CD14-positive monocyte (primary cell): ENCODE data around the gene RCAN3. TPM values are rescaled to one million over a fixed set of nuclear protein-coding genes. Genes with fewer than 3 reads are reported as not detected.

Experiments used
- DNase-seq, 3 donors: peaks; one replicate each; pipeline ENCODE4 v3.0.0-alpha.2; 2011 to 2022
- H2AFZ ChIP-seq: 2 replicates; pipeline ENCODE4 v1.6.0; 2012; ENCODE audit warnings: mild to moderate bottlenecking, low read depth, low read length, inconsistent platforms; ENCODE audit not compliant: insufficient read depth, poor library complexity, severe bottlenecking
- H3K27ac ChIP-seq, 2 donors: 1 replicate in 1 of 2; 2 replicates in 1 of 2; pipeline ENCODE4 v1.5.1; 2012 to 2013; ENCODE audit warnings: low read length in 2 of 2, control low read depth in 1 of 2, inconsistent platforms in 1 of 2, low read depth in 1 of 2, mild to moderate bottlenecking in 1 of 2
- H3K27me3 ChIP-seq, 2 donors: one replicate each; pipeline versions ENCODE4 v1.6.0 to v1.6.1; 2011 to 2013; ENCODE audit warnings: low read length in 2 of 2; ENCODE audit not compliant: control insufficient read depth in 2 of 2, insufficient read depth in 2 of 2
- H3K36me3 ChIP-seq, 2 donors: replicated peaks in 1 of 2; 1 replicate in 1 of 2; 2 replicates in 1 of 2; pipeline versions ENCODE4 v1.5.1 to v1.6.1; 2012 to 2013; ENCODE audit warnings: low read length in 2 of 2, control low read depth in 1 of 2, inconsistent platforms in 1 of 2, mild to moderate bottlenecking in 1 of 2; ENCODE audit not compliant: insufficient read depth in 2 of 2, control insufficient read depth in 1 of 2
- H3K4me1 ChIP-seq, 2 donors: 1 replicate in 1 of 2; 2 replicates in 1 of 2; pipeline versions ENCODE4 v1.5.1 to v1.6.1; 2012 to 2013; ENCODE audit warnings: low read length in 2 of 2, control low read depth in 1 of 2, inconsistent platforms in 1 of 2, mild to moderate bottlenecking in 1 of 2, moderate library complexity in 1 of 2; ENCODE audit not compliant: insufficient read depth in 2 of 2, control insufficient read depth in 1 of 2
- H3K4me2 ChIP-seq: replicated peaks from 2 replicates; pipeline ENCODE3; 2012; ENCODE audit warnings: low read length, moderate library complexity, mild to moderate bottlenecking; ENCODE audit not compliant: poor library complexity, severe bottlenecking; ENCODE audit errors: extremely low read depth
- H3K4me3 ChIP-seq, 3 experiments: fragments of 200-600 bp in 1 of 3; sonication (generic) in 1 of 3; replicated peaks in 1 of 3; 1 replicate in 2 of 3; 2 replicates in 1 of 3; pipeline ENCODE4 v1.5.1; 2011 to 2013; ENCODE audit warnings: low read length in 3 of 3, mild to moderate bottlenecking in 3 of 3, control low read depth in 2 of 3, low read depth in 2 of 3, inconsistent platforms in 1 of 3, moderate library complexity in 1 of 3
- H3K79me2 ChIP-seq: 2 replicates; pipeline ENCODE4 v1.6.0; 2012; ENCODE audit warnings: mild to moderate bottlenecking, control low read depth, inconsistent platforms, low read length, moderate library complexity; ENCODE audit not compliant: insufficient read depth
- H3K9ac ChIP-seq: 2 replicates; pipeline ENCODE4 v1.6.0; 2017; ENCODE audit warnings: low read length, mild to moderate bottlenecking; ENCODE audit not compliant: insufficient read depth, poor library complexity, severe bottlenecking
- H3K9me3 ChIP-seq, 2 donors: replicated peaks in 1 of 2; 1 replicate in 1 of 2; 2 replicates in 1 of 2; pipeline versions ENCODE4 v1.5.1 to v1.6.1; 2012 to 2013; ENCODE audit warnings: low read length in 2 of 2, control low read depth in 1 of 2; ENCODE audit not compliant: control insufficient read depth in 1 of 2, insufficient read depth in 1 of 2
- H4K20me1 ChIP-seq: 2 replicates; pipeline ENCODE4 v1.6.0; 2012; ENCODE audit warnings: mild to moderate bottlenecking, low read length, control low read depth, moderate library complexity; ENCODE audit not compliant: insufficient read depth
- H3K27ac Mint-ChIP-seq, 7 donors: one replicate each; pipeline ENCODE4 v1.8.0; 2020; ENCODE audit warnings: mild to moderate bottlenecking in 7 of 7, mixed read lengths in 7 of 7, moderate library complexity in 6 of 7, inconsistent platforms in 2 of 7
- H3K27me3 Mint-ChIP-seq, 3 donors: one replicate each; pipeline ENCODE4 v1.8.0; 2021 to 2022; ENCODE audit warnings: low read depth in 3 of 3, mild to moderate bottlenecking in 3 of 3, mixed read lengths in 3 of 3, moderate library complexity in 3 of 3, inconsistent platforms in 1 of 3
- H3K36me3 Mint-ChIP-seq, 2 donors: one replicate each; pipeline ENCODE4 v1.8.0; 2020; ENCODE audit warnings: mixed read lengths in 2 of 2, inconsistent platforms in 1 of 2, mild to moderate bottlenecking in 1 of 2
- H3K4me1 Mint-ChIP-seq: one replicate; pipeline ENCODE4 v1.8.0; 2020; ENCODE audit warnings: mild to moderate bottlenecking, mixed read lengths
- H3K4me3 Mint-ChIP-seq, 2 donors: one replicate each; pipeline ENCODE4 v1.8.0; 2020; ENCODE audit warnings: mild to moderate bottlenecking in 2 of 2, mixed read lengths in 2 of 2, moderate library complexity in 1 of 2
- H3K9me3 Mint-ChIP-seq, 7 donors: one replicate each; pipeline ENCODE4 v1.8.0; 2020 to 2022; ENCODE audit warnings: mixed read lengths in 7 of 7, mild to moderate bottlenecking in 6 of 7, moderate library complexity in 6 of 7, inconsistent platforms in 2 of 7
- CTCF ChIP-seq: fragments of 200-600 bp; IDR thresholded peaks from one replicate; pipeline ENCODE4 v1.8.0; 2022; ENCODE audit warnings: antibody characterized with exemption, mild to moderate bottlenecking
- WGBS: methylation state at CpG from one replicate; pipeline ENCODE4 v1.1.5; 2013; ENCODE audit warnings: missing lambda C conversion rate; ENCODE audit not compliant: insufficient coverage; 5-methylcytosine and 5-hydroxymethylcytosine counted together
- intact Hi-C, 2 donors: fragments of 100-400 bp; cut with micrococcal nuclease; formaldehyde crosslinking; loops; one replicate each; pipeline versions ENCODE4 v1.15.0 to v1.15.1; 2023
- polyA plus RNA-seq, 3 donors: library from polyadenylated mRNA; depleted of rRNA in 1 of 3; unstranded in 2 of 3; stranded (reverse) in 1 of 3; fragments of 300-500 nt in 2 of 3; fragments of >200 nt in 1 of 3; fragmentation: Illumina TruSeq in 2 of 3; gene quantifications; 1 replicate in 2 of 3; 2 replicates in 1 of 3; pipeline ENCODE4 v1.2.3, GENCODE V29; 2012 to 2021

RCAN3 gene
- polyA plus RNA-seq, 3 donors = 7.1 to 9.1 (median 8.8) TPM

GRCh38 chr1:24557220-24557619, 54.6 kb downstream of the RCAN3 start:
- 95% methylated on average over 4 of the region's 6 CpGs for WGBS
- Histone ChIP-seq H3K4me2 (no peak overlapping the region), H3K27me3 (peaks cover 24 to 43% of the 10 kb centered on the region in 2 donors), H3K36me3 (no peaks in the 10 kb centered on the region), H4K20me1 (no peaks in the 10 kb centered on the region), H3K79me2 (no peaks in the 10 kb centered on the region), H3K9ac (no peak overlapping the region), H2AFZ (no peak overlapping the region), H3K4me3 (no peak overlapping the region), H3K4me1 (peaks cover 6 to 23% of the 10 kb centered on the region in 2 donors), H3K9me3 (peaks cover 0 to 8% of the 10 kb centered on the region in 2 donors), H3K27ac (no peak overlapping the region)
- H3K9me3 Mint-ChIP-seq = peaks cover 0 to 8% (median 3%) of the 10 kb centered on the region in 7 donors
- H3K27ac Mint-ChIP-seq = no peak overlapping the region
- H3K4me1 Mint-ChIP-seq = peaks cover 22% of the 10 kb centered on the region
- DNase-seq = no peak
- peaks cover 38 to 59% (median 38%) of the 10 kb centered on the region in 3 donors for H3K27me3 Mint-ChIP-seq
- H3K4me3 Mint-ChIP-seq = peak overlapping the region in 1 of 2 donors; percentile 41
- peaks cover 0 to 3% of the 10 kb centered on the region in 2 donors for H3K36me3 Mint-ChIP-seq
- no peak for TF ChIP-seq CTCF
- intact Hi-C loops = no loop called here

- intact Hi-C loops = no loop called here
- Mint-ChIP-seq H3K4me1 (peaks cover 22% of the 10 kb centered on the region), H3K36me3 (peaks cover 0 to 3% of the 10 kb centered on the region in 2 donors), H3K9me3 (peaks cover 0 to 8% (median 3%) of the 10 kb centered on the region in 7 donors), H3K27me3 (peaks cover 34 to 56% (median 38%) of the 10 kb centered on the region in 3 donors), H3K4me3 (no peak overlapping the region), H3K27ac (no peak overlapping the region)
- no peak for TF ChIP-seq CTCF
- Histone ChIP-seq H2AFZ (no peak overlapping the region), H3K4me1 (peaks cover 6 to 23% of the 10 kb centered on the region in 2 donors), H3K27me3 (peaks cover 24 to 43% of the 10 kb centered on the region in 2 donors), H3K9ac (no peak overlapping the region), H3K9me3 (peaks cover 0 to 8% of the 10 kb centered on the region in 2 donors), H3K27ac (no peak overlapping the region), H4K20me1 (no peaks in the 10 kb centered on the region), H3K36me3 (no peaks in the 10 kb centered on the region), H3K79me2 (no peaks in the 10 kb centered on the region), H3K4me2 (no peak overlapping the region), H3K4me3 (no peak overlapping the region)
- 46% methylated on average over 4 of the region's 9 CpGs for WGBS
- no peak for DNase-seq
Observed at GRCh38 chr1:24557711-24558131, 55.1 kb downstream of the RCAN3 start.
